Astrocyte (in vitro differentiated cells and primary cell): ENCODE measurements around the gene SUPT7L.
"Not testable (repeated sequence)": the region's sequence is repeated elsewhere in the genome, so short reads cannot be mapped to it uniquely, and the experiment has no call there.

ENCODE experiments used
- CTCF ChIP-seq: IDR thresholded peaks from 2 replicates; pipeline ENCODE4 v1.5.1; 2011; ENCODE audit warnings: low read depth, mild to moderate bottlenecking, inconsistent platforms, low read length, moderate library complexity; ENCODE audit not compliant: insufficient read depth
- EZH2 ChIP-seq: IDR thresholded peaks from 2 replicates; pipeline ENCODE4 v1.6.1; 2012; ENCODE audit warnings: mild to moderate bottlenecking, low read length, inconsistent platforms; ENCODE audit not compliant: insufficient read depth

- not testable (repeated sequence) for TF ChIP-seq CTCF, EZH2
Measured at GRCh38 chr2:27626921-27627320, 36.5 kb downstream of the SUPT7L start.
